HepG2 (cell line): ENCODE measurements around the gene ANKRD39. TPM values are rescaled to one million over a fixed set of nuclear protein-coding genes. Genes with fewer than 3 reads are reported as not detected.
A peak's percentile ranks its signal among the peaks of the same experiment; 100 is the strongest.

Experiments
- ATAC-seq: fragments of 200-7000 bp; cut with Tn5 transposase; 3 replicates; pipeline ENCODE4 v1.9.1; 2020; ENCODE audit warnings: mild to moderate bottlenecking, moderate library complexity
- BruUV-seq: library from RNA; stranded (reverse); fragments of 400-500 nt; replicated peaks from 2 replicates; lab custom pipeline; 2021; lab: Mats Ljungman, UMichigan
- CTCF ChIA-PET: fragments of 300-600 bp; formaldehyde crosslinking; extraction: SDS; loops from one replicate; lab custom pipeline; 2021; ENCODE audit warnings: low total read pairs, inconsistent platforms, low intra/inter-chr PET ratio; lab: Yijun Ruan, JAX
- POLR2A ChIA-PET: fragments of 350-600 bp; sonication (Branson Sonifier 250); formaldehyde crosslinking; loops from one replicate; lab custom pipeline; 2020; ENCODE audit warnings: antibody characterized with exemption, inconsistent platforms; lab: Yijun Ruan, JAX
- DNase-seq: peaks from one replicate; pipeline ENCODE4 v3.0.0-alpha.2; 2015; ENCODE audit warnings: low spot score
- FAIRE-seq: peaks from 3 replicates; lab custom pipeline; 2011; peaks lifted over from hg19 to GRCh38; lab: Jason Lieb, UNC
- H2AFZ ChIP-seq: one replicate; pipeline ENCODE4 v1.6.1; 2011; ENCODE audit warnings: low read length, inconsistent platforms
- H3K27ac ChIP-seq: fragments of 300-600 bp; 3 replicates; pipeline ENCODE4 v1.8.0; 2011; ENCODE audit warnings: mixed run types, mild to moderate bottlenecking, mixed read lengths, low read length, inconsistent platforms; ENCODE audit not compliant: insufficient read depth; ENCODE audit errors: extremely low read length
- H3K27me3 ChIP-seq, 2 experiments: fragments of 200-600 bp in 1 of 2; 2 replicates in 1 of 2; 3 replicates in 1 of 2; pipeline versions ENCODE4 v1.6.0 to v1.8.0; 2011; ENCODE audit warnings: low read length in 2 of 2, mild to moderate bottlenecking in 2 of 2, moderate library complexity in 2 of 2, inconsistent platforms in 1 of 2; ENCODE audit not compliant: insufficient read depth in 2 of 2, control insufficient read depth in 1 of 2
- H3K36me3 ChIP-seq, 2 experiments: fragments of 200-600 bp in 1 of 2; replicated peaks in 1 of 2; 2 replicates in 1 of 2; 3 replicates in 1 of 2; pipeline versions ENCODE4 v1.5.1 to v1.8.0; 2011; ENCODE audit warnings: low read length in 2 of 2, inconsistent platforms in 1 of 2; ENCODE audit not compliant: insufficient read depth in 2 of 2, control insufficient read depth in 1 of 2
- H3K4me1 ChIP-seq: 2 replicates; pipeline ENCODE4 v1.5.1; 2012; ENCODE audit warnings: low read length, inconsistent platforms; ENCODE audit not compliant: insufficient read depth
- H3K4me2 ChIP-seq: 2 replicates; pipeline ENCODE4 v1.6.0; 2011; ENCODE audit warnings: low read depth, low read length, inconsistent platforms
- H3K4me3 ChIP-seq, 3 experiments: fragments of 200-600 bp in 1 of 3; sonication (generic), shearing (Covaris generic) in 1 of 3; replicated peaks in 1 of 3; 2 replicates each; pipeline ENCODE4 v1.5.1; 2011 to 2016; ENCODE audit warnings: low read length in 3 of 3, inconsistent platforms in 2 of 3, low read depth in 2 of 3, mild to moderate bottlenecking in 2 of 3, control low read depth in 1 of 3, mixed read lengths in 1 of 3; ENCODE audit not compliant: insufficient read depth in 1 of 3
- H3K79me2 ChIP-seq: one replicate; pipeline ENCODE4 v1.6.1; 2011; ENCODE audit warnings: low read length, inconsistent platforms; ENCODE audit not compliant: insufficient read depth
- H3K9ac ChIP-seq: 2 replicates; pipeline ENCODE4 v1.6.0; 2011; ENCODE audit warnings: mild to moderate bottlenecking, low read depth, low read length, inconsistent platforms; ENCODE audit not compliant: insufficient read depth
- H3K9me3 ChIP-seq: 2 replicates; pipeline ENCODE4 v1.5.1; 2012; ENCODE audit warnings: mild to moderate bottlenecking, low read length
- H4K20me1 ChIP-seq: 2 replicates; pipeline ENCODE4 v1.6.0; 2011; ENCODE audit warnings: inconsistent platforms, mild to moderate bottlenecking, low read length, moderate library complexity; ENCODE audit not compliant: insufficient read depth
- EED ChIP-seq: sonication (generic); formaldehyde crosslinking; IDR thresholded peaks from 2 replicates; pipeline ENCODE4 v1.5.0; 2020; ENCODE audit warnings: mild to moderate bottlenecking, missing genetic modification reagents
- FOXC1 ChIP-seq: sonication (generic); formaldehyde crosslinking; IDR thresholded peaks from 2 replicates; pipeline ENCODE4 v1.8.0; 2022; ENCODE audit warnings: mild to moderate bottlenecking, missing genetic modification reagents, borderline replicate concordance
- SRSF1 ChIP-seq: fragments of 200-400 bp; formaldehyde crosslinking; optimal IDR thresholded peaks from 2 replicates; pipeline ENCODE3; 2017; ENCODE audit warnings: mild to moderate bottlenecking, low read depth, low read length, moderate library complexity
- TBX2 ChIP-seq: sonication (generic); formaldehyde crosslinking; IDR thresholded peaks from 2 replicates; pipeline ENCODE4 v1.5.0; 2020; ENCODE audit warnings: missing genetic modification reagents, mild to moderate bottlenecking, borderline replicate concordance
- ZNF605 ChIP-seq: sonication (generic); formaldehyde crosslinking; IDR thresholded peaks from 2 replicates; pipeline ENCODE4 v1.8.0; 2022; ENCODE audit warnings: mild to moderate bottlenecking, missing genetic modification reagents
- WGBS: methylation state at CpG from one replicate; pipeline ENCODE4 v1.1.6; 2017; ENCODE audit warnings: low lambda C conversion rate; 5-methylcytosine and 5-hydroxymethylcytosine counted together
- in situ Hi-C: cut with HindIII; loops from 2 replicates; pipeline ENCODE4 v1.10.0; 2017; ENCODE audit warnings: low pct_unique_long_range_greater_than_20kb; ENCODE audit not compliant: extremely low pct_ligation_motif_present
- intact Hi-C: fragments of 100-400 bp; cut with micrococcal nuclease; formaldehyde crosslinking; loops from one replicate; pipeline ENCODE4 v1.10.0; 2022; ENCODE audit not compliant: unreplicated experiment
- polyA plus RNA-seq, 8 experiments: library from polyadenylated mRNA; depleted of rRNA in 3 of 8; stranded (reverse) in 7 of 8; unstranded in 1 of 8; fragments of >200 nt; fragmentation: Illumina TruSeq in 4 of 8; extraction: Trizol in 4 of 8; gene quantifications; 2 replicates each; pipeline versions ENCODE4 v1.2.1 to v1.2.3, GENCODE V29; 2011 to 2016; ENCODE audit warnings: low read depth in 4 of 8, missing spikeins in 1 of 8, mixed read lengths in 1 of 8; ENCODE audit not compliant: insufficient read depth in 1 of 8
- total RNA-seq, 5 experiments: library from RNA; depleted of rRNA; stranded (reverse); fragments of >200 nt; fragmentation: Illumina TruSeq; extraction: Trizol; gene quantifications; 2 replicates each; pipeline ENCODE4 v1.2.3, GENCODE V29; 2016; ENCODE audit warnings: low read depth in 1 of 5
- TF ChIP-seq, protein P1 (sequence below): sonication (generic); formaldehyde crosslinking; IDR thresholded peaks from 2 replicates; pipeline ENCODE4 v1.4.0; 2020; ENCODE audit warnings: missing genetic modification reagents
- TF ChIP-seq, protein P2 (sequence below), 2 experiments: sonication (generic) in 1 of 2; formaldehyde crosslinking in 1 of 2; IDR thresholded peaks; 2 replicates each; pipeline versions ENCODE4 v1.6.1 to v1.9.0; 2014 to 2022; ENCODE audit warnings: antibody characterized with exemption in 1 of 2, borderline replicate concordance in 1 of 2, inconsistent platforms in 1 of 2, low read depth in 1 of 2, missing genetic modification reagents in 1 of 2

ANKRD39 gene
- total and polyA plus RNA-seq, 2 of the 13 experiments (the other 11 are each of a cell fraction or from before 2014, with no cell fraction given): 23.2 to 24.8 TPM

- no peak for FAIRE-seq
- no peak overlapping the region for H3K27ac ChIP-seq
- BruUV-seq: no TSS peak
- no peaks in the 10 kb centered on the region for H3K79me2 ChIP-seq
- H2AFZ ChIP-seq: no peak overlapping the region
- peaks cover 22% of the 10 kb centered on the region for H3K4me1 ChIP-seq
- no peaks in the 10 kb centered on the region for H4K20me1 ChIP-seq
- H3K9ac ChIP-seq: no peak overlapping the region
- TF ChIP-seq ZNF605: 0 out of 2 replicates have a peak, but pooled peaks have one; percentile 16
- peak; percentile 53; the same call in 1 of the 2 replicates for TF ChIP-seq EED (CRISPR knock-in tag)
- 0 out of 2 replicates have a peak, but pooled peaks have one; percentile 77 for TF ChIP-seq FOXC1
- TF ChIP-seq SRSF1: peak; percentile 43
- TF ChIP-seq, protein P1, sequence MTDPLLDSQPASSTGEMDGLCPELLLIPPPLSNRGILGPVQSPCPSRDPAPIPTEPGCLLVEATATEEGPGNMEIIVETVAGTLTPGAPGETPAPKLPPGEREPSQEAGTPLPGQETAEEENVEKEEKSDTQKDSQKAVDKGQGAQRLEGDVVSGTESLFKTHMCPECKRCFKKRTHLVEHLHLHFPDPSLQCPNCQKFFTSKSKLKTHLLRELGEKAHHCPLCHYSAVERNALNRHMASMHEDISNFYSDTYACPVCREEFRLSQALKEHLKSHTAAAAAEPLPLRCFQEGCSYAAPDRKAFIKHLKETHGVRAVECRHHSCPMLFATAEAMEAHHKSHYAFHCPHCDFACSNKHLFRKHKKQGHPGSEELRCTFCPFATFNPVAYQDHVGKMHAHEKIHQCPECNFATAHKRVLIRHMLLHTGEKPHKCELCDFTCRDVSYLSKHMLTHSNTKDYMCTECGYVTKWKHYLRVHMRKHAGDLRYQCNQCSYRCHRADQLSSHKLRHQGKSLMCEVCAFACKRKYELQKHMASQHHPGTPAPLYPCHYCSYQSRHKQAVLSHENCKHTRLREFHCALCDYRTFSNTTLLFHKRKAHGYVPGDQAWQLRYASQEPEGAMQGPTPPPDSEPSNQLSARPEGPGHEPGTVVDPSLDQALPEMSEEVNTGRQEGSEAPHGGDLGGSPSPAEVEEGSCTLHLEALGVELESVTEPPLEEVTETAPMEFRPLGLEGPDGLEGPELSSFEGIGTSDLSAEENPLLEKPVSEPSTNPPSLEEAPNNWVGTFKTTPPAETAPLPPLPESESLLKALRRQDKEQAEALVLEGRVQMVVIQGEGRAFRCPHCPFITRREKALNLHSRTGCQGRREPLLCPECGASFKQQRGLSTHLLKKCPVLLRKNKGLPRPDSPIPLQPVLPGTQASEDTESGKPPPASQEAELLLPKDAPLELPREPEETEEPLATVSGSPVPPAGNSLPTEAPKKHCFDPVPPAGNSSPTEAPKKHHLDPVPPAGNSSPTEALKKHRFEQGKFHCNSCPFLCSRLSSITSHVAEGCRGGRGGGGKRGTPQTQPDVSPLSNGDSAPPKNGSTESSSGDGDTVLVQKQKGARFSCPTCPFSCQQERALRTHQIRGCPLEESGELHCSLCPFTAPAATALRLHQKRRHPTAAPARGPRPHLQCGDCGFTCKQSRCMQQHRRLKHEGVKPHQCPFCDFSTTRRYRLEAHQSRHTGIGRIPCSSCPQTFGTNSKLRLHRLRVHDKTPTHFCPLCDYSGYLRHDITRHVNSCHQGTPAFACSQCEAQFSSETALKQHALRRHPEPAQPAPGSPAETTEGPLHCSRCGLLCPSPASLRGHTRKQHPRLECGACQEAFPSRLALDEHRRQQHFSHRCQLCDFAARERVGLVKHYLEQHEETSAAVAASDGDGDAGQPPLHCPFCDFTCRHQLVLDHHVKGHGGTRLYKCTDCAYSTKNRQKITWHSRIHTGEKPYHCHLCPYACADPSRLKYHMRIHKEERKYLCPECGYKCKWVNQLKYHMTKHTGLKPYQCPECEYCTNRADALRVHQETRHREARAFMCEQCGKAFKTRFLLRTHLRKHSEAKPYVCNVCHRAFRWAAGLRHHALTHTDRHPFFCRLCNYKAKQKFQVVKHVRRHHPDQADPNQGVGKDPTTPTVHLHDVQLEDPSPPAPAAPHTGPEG: no peak
- TF ChIP-seq TBX2: peak; percentile 14; the same call in 1 of the 2 replicates
- TF ChIP-seq, protein P2, sequence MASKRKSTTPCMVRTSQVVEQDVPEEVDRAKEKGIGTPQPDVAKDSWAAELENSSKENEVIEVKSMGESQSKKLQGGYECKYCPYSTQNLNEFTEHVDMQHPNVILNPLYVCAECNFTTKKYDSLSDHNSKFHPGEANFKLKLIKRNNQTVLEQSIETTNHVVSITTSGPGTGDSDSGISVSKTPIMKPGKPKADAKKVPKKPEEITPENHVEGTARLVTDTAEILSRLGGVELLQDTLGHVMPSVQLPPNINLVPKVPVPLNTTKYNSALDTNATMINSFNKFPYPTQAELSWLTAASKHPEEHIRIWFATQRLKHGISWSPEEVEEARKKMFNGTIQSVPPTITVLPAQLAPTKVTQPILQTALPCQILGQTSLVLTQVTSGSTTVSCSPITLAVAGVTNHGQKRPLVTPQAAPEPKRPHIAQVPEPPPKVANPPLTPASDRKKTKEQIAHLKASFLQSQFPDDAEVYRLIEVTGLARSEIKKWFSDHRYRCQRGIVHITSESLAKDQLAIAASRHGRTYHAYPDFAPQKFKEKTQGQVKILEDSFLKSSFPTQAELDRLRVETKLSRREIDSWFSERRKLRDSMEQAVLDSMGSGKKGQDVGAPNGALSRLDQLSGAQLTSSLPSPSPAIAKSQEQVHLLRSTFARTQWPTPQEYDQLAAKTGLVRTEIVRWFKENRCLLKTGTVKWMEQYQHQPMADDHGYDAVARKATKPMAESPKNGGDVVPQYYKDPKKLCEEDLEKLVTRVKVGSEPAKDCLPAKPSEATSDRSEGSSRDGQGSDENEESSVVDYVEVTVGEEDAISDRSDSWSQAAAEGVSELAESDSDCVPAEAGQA (IDR thresholded peaks at IDR 0.05; ENCODE audit: low read depth): no peak
- TF ChIP-seq, protein P2 (CRISPR knock-in tag; IDR thresholded peaks at IDR 0.05; ENCODE audit: borderline replicate concordance): no peak
- TF ChIP-seq, all 625 proteins: peak for 5
- ATAC-seq: peak; percentile 74
- Histone ChIP-seq H3K4me3 (peak overlapping the region in 1 of 3 experiments; percentile 11; a peak in 1 of 6 replicates), H3K27me3 (no peaks in the 10 kb centered on the region), H3K9me3 (no peaks in the 10 kb centered on the region), H3K4me2 (peak overlapping the region; percentile 8; the same call in 1 of the 2 replicates), H3K36me3 (peaks cover 5 to 11% of the 10 kb centered on the region in 2 experiments; a peak in 3 of 5 replicates)
- no peak for DNase-seq
- in situ Hi-C loops: no loop called here
- CTCF ChIA-PET: interaction anchor here (0.6 to 1.6 kb wide), 3 partner anchors 196 to 251 kb away, joined by 3 to 8 read pairs (median 3); no protein-coding TSS in a partner anchor
- intact Hi-C loops: loop anchor here (1.0 to 2.0 kb wide), 2 partner anchors 36 to 250 kb away; no protein-coding TSS in a partner anchor
- WGBS: 88% methylated on average over 21 of the region's 27 CpGs
- POLR2A ChIA-PET: interaction anchor here (0.5 to 2.1 kb wide), 5 partner anchors 13 to 250 kb away, joined by 3 to 7 read pairs (median 4); partner anchors contain the start of gene CNNM3
Observed at GRCh38 chr2:96800061-96801004, 57.5 kb downstream of the ANKRD39 start.
